SIG-M5 (cell line): ENCODE results near the gene ALG14.

Experiments used
- DNase-seq: peaks from one replicate; lab custom pipeline; 2025; lab: John Stamatoyannopoulos, UW

ALG14 gene

DNA sequence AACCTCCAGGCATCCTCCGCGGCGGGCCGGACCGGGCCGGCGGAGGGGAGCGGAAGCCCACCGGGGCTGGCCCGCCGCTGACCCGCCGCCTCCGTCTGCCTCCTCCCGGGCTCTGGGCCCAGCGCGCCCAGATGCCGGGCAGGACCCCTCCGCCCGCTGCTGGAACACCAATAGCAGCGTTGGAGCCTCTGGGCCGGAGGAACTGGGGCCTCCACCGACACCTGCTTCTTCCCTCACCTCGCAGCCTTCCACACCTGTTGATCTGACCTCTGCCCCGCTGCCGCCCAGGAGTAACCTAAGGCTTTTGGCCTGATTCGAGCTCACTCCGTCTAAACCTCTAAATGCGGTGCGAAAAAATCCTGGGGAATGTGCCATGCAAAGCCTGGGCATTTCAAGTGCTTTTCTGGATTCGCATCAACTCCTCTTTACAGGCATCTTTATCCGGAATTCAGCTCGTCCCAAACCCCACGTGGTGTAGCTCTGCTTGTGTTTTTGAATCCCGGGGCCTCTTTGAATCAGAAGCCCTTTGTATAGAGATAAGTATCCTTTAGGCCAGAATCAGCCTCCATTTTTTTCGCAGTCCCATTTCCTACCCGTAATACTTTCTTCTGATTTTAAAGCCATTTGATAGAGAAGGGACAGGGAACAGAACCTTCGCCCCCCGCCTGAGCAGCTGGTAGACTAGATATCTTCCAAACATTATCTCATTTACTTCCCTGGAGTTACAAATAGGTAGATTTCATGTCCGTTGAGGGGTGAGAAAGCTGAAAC is 145.2 kb downstream of the ALG14 start:
- DNase-seq, result no peak

DNA sequence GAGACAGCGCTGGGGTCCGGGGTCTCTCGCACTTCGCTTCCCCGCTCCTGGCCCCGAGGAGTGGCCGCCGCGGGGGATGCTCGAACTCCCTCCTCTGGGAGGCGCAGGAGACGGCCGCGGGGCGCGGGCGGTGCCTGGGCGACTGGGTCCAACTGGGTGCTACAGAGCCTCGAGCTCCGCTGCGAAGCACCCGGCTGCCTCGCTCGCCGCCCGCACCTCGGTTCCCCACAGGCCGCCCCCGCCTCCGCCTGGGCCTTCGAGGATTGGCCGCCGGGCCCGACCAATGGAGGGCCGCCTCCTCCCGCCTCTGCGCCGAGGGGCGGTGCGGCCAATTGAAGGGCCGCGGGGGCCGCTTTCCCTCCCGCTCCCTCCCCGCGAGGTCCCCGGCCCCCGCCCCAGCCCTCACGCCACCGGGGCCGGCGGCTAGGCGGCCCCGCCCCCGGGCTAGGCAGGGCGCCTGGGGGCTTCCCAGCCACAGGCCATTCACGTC is 145.8 kb downstream of the ALG14 start, which contains the start of gene CNN3:
TSS of gene CNN3 (minus strand) at position 196 of the 490 bp plus-strand sequence. CDS start 216 bp downstream, outside the sequence.
- DNase-seq, result no peak

DNA sequence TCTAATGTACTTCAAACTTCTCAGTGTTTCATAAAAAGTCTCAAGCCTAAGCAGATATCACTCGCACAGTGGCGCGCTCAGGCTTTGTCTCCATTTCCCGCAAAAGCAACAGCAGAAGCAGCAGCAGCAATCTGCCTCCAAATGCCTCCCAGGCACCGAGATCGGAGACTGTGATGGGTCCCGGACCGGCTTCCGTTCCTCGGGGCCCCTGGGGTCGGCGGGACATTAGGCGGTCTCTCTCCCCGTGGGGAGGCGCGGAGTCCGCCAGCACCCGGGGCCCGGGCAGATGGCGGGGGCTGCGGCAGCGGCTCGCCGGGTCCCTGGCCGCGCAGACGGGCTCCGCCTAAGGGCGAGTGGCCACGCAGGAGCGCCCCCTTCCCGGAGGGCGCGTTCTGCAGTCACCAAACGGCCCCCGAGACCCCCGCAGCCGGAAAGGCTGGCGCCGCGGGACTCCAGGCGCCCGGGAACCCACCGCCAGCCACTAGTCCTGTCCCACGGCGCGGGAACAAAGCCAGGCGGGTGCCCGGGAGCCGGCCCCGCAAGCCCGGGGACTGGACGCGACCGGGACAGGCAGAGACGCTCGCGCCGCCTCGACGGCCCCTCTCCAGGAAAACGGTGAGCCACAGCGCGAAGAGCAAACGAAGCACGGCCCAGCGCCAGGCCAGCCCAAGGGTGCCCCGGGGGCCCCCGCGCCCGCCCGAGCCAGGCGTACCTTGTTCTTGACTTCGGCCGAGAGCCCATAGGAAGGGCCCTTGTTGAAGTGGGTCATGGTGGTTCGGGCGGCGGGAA is 146.4 kb downstream of the ALG14 start:
- DNase-seq, result no peak

DNA sequence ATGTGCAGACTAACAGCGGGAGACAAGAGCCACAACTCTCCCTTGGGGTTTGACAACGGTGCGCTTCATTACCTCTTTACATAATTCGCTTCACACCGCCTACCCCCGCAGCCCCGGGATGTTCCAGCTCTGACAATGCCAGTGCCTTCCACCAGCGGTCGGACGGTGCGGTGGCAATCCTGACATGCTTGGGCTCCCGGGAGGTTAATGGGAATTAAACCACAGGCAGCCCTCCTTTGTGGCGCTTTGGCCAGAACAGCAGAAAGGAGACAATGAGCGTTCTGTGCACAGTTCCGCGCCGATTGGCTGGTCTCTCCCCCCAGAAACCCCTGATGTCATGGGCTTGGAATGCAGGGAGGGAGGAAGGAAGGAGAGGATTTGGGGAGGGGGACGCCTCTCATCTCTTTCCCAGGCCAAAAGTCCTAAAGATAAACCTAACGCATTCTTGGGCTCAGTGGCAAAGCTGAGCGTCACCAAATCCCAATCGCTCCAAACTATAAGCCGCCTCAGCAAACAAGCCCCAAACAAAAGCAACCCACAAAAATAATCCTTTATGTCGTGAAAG is 147.1 kb downstream of the ALG14 start:
- DNase-seq, result no peak

DNA sequence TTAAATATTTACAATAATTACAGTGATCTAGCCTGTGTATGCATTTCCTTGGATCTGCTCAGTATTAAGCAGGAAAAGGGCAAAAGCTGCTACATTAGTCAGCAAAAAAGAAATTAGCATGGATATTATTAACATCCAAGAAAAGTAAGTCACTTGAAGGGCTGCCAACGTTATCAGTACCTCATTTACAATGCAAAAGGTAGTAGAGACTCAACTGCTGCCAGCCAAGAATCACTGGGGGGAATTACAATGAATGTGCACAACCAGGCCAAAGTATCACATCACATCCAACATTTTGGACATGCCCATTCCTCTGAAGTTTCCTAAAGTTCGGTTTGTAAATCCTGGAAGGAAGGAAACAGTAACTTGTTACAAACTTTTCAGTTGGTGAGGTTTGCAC is 147.7 kb downstream of the ALG14 start:
- DNase-seq, result no peak
